Adipose tissue (tissue), 3 donors: Measurements from ENCODE around the gene CPEB1. TPM values are rescaled to one million over a fixed set of nuclear protein-coding genes. Genes with fewer than 3 reads are reported as not detected.
"Not testable (repeated sequence)": the region's sequence is repeated elsewhere in the genome, so short reads cannot be mapped to it uniquely, and the experiment has no call there.

ENCODE experiments used
- H3K27ac ChIP-seq: one replicate; pipeline ENCODE4 v1.5.1; 2013; ENCODE audit warnings: low read depth, low read length
- WGBS, 3 donors: extraction: QIAGEN DNeasy Blood & Tissue Kit; methylation state at CpG; one replicate each; pipeline ENCODE4 v1.1.7; 2013; 5-methylcytosine and 5-hydroxymethylcytosine counted together
- polyA plus RNA-seq, 3 donors: library from polyadenylated mRNA; stranded (reverse); fragments of 200-250 nt; gene quantifications; one replicate each; pipeline ENCODE4 v1.2.3, GENCODE V29; 2013
- donor health status: healthy with polysubstance abuse.
- donor health status: Bipolar disorder and iron deficiency.
- donor health status: healthy.

The CPEB1 gene
- polyA plus RNA-seq, 3 donors, result 0.48 to 8.2 (median 0.49) TPM

DNA sequence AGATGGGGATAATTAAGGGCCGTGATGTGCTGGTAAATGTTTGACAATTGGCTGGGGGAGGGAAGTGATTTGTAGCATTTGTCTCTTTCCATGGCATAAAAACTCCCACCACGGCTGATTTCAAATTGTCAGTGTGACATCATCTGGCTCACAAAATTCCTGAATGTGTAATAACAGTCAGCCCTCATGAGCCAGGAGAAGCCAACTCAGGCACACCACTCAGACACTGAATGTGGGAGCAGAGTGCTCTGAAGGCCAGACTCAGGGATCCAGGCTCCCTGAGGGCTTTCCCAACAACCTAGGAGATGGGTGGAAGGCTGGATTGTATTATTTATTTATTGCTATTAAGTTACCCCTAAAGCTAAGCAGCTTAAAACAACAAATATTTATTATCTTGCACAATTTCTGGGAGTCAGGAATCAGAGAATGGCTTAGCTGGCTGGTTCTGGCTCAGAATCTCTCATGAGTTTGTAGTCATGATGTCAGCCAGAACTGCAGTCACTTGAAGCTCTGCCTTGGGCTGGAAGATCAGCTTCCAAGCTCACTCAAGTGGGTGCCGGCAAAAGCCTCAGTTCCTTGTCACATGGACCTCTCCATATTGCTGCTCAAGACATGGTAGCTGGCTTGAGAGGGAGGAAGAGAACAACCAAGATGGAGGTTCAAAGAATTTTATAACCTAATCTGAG, 6.5 kb upstream of the CPEB1 start:
- no peak overlapping the region for H3K27ac ChIP-seq
- 61 to 72% (median 64%) methylated on average over 3 of the region's 3 CpGs for WGBS, 3 donors

DNA sequence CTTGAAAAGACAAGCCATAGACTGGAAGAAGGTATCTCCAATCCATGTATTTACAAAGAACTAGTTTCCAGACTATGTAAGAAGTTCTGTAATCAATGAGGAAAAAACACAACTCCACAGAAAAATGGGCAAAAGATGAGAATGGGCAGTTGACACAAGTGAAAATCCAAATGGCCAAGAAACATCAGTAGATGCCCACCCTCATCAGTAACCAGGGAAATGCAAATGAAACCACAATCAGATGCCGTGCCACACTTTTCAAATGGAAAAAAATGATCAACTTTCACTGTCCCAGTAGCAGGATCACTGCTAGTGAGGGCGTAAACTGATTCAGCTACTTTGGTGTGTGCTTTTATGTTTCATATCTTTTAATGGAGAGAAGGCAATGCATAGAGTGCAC, 4.5 kb upstream of the CPEB1 start:
- 90 to 94% (median 93%) methylated on average over 2 of the region's 2 CpGs for WGBS, 3 donors
- H3K27ac ChIP-seq, result no peak overlapping the region

DNA sequence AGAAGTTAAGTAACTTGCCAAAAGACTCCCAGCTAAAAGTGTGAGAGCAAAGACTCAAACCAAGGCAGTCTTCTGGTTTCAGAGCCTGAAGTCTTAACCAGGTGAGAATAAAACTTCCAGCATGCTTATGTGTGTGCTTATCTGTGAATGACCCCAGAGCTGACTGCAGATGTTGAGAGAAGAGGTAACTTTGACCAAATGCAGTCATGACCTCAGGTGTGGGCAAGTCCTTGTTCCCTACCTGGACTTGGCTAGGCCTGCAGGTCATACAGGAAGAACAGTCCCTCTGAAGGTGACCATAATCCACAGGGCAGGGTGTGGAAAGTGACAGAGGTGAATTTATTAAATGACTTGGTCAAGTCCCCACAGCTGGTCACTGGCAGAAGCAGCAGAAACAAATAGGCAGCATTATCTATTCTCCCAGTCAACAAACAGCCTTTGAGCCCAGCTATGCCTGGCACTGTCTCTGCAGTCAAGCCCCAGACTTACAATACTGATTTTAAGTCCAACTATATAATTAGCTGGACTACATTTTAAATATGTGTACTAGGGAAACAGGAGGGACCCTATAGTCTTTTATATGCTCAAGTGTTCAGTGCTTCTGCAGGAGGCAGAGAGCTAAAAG, 3.0 kb upstream of the CPEB1 start:
- H3K27ac ChIP-seq, result no peak overlapping the region

DNA sequence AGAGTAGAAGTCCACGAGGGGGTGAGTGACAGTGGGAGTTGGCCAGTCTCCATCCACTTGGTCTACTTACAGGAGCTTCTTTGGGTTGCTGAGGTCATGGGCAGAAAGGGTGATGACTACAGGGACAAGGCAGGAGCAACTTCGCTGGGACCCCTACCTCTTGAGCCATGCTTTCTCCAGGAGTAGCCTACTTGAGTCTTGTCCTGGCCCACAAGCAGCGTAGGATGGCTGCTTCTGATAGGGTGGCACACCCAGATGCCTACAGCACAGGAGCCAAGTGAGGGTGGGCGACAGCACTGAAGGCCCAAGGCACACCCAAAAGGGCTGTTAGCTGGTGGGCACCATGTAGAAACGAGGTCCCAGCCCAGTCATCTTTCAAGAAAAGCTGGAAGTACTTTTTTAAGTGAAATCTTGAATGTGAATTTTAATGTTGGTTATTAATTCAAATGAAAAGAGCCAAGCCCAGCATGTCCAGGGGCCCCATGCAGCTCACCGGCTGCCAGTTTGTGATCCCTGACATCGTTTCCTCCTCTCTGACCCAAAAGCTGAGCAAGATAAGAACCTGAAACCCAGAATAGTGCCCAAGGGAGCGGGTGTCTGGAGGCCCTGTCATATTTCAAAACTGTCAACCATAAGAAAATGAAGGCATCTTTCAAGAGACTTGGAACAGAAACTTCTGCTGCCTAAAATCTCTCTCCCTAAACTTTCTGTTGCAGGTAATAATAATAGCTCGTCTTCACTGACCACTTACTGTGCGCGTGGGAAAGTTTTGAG, 2.2 kb upstream of the CPEB1 start:
- no peak overlapping the region for H3K27ac ChIP-seq
- 69 to 81% (median 72%) methylated on average over 11 of the region's 11 CpGs for WGBS, 3 donors

DNA sequence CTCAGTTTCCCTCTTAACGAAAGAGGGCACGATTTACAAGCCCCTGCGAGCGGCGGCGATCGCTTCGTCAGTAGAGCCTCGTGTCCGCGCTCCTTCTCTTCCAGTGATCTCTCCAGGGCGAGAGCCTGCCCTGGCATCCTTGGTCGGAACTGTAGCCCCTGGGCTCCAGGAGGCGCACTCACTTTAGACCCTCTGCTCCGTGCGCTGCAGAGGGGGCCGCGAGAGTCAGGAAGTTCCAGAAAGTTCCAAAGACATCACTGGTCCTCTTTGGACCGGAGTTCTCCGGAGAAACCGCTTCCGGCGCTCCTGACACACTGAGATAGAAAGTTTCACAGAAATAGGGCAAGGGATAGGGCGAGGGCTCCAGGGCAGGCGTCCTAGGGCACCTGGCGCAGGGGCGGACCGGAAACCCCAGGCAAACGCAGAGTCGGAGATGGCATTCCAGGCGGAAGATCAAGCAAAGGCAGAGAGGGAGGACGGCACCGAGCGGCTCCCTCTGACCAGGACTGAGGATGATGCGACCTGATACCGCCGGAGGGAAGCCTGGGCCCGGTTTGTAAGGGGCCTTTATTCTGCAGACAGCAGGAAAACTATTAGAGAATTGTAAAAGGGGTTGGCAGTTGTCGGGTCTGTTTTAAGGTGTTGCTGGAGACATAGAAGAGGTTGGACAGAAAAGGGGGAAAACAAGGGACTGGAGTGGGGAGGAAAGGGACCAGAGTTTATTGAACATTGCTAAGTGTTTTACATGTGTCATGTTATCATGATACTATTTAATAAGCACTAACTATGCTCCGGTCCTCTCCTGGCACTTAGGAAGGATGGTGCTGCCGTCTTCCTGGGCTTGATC, 1.3 kb upstream of the CPEB1 start:
- H3K27ac ChIP-seq, result no peak overlapping the region
- 19 to 28% (median 21%) methylated on average over 41 of the region's 41 CpGs for WGBS, 3 donors

DNA sequence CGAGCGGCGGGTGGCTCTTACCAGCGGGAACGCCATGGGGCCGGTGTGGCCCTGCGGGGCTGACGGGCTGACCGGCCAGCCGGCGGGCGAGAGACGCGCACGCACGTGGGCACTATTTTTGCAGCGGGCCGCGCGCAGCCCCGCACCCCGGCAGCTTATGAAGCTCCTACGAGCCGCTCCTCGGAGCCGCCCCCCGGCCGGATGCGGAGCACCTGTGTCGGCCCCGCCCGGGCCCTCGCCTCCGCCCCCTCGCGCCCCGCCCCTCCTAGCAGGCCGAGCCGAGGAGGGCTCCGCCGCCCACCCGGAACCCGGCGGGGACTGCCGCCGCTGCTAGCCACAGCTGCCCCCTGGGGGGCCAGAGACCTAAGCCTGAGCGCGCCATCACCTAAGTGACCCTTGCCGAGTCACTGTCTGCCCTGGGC, 683 bp upstream of the CPEB1 start:
- WGBS, 3 donors, result 1 to 2% (median 1%) methylated on average over 39 to 49 of the region's 49 CpGs
- H3K27ac ChIP-seq, result no peak overlapping the region

DNA sequence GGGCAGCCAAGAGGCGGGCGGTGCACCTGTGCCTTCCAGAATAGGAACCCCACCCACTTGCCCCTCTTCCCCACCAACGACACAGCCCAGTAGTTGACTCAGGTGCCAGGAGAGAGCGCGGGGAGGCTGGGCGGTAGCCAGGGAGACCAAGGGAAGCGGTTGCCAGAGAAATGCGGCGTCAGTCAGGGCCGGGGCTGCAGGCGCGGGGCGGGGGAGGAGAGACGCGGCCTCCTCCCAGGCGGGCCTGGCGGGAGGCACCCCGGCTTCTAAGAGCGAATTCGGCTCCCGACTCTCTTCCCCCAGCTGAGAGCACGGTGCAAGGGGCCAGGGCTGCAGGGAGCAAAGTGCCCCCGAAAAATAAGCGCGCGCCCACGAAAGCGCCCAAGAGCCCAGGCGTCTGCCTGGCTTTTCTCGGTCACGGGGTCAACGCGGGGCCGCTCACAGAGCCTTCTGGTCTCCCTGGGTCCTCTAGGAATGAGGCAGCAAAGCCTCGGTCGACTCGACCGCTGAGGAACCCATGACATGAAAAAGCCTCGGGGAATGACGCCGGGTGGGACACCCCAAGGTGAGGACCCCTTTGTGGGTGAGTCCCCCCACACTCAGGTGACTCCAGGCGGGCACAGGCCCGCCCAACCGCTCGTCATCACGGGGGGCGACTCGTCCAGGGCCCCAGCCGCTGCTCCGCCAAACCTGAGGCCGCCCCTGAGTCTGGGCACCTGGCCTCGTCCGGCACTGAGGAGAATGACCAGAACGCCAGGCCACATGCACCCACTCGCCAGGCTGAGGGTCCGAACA, 716 bp downstream of the CPEB1 start:
- H3K27ac ChIP-seq, result no peak overlapping the region
- WGBS, 3 donors, result 13 to 19% (median 14%) methylated on average over 54 to 56 of the region's 56 CpGs

DNA sequence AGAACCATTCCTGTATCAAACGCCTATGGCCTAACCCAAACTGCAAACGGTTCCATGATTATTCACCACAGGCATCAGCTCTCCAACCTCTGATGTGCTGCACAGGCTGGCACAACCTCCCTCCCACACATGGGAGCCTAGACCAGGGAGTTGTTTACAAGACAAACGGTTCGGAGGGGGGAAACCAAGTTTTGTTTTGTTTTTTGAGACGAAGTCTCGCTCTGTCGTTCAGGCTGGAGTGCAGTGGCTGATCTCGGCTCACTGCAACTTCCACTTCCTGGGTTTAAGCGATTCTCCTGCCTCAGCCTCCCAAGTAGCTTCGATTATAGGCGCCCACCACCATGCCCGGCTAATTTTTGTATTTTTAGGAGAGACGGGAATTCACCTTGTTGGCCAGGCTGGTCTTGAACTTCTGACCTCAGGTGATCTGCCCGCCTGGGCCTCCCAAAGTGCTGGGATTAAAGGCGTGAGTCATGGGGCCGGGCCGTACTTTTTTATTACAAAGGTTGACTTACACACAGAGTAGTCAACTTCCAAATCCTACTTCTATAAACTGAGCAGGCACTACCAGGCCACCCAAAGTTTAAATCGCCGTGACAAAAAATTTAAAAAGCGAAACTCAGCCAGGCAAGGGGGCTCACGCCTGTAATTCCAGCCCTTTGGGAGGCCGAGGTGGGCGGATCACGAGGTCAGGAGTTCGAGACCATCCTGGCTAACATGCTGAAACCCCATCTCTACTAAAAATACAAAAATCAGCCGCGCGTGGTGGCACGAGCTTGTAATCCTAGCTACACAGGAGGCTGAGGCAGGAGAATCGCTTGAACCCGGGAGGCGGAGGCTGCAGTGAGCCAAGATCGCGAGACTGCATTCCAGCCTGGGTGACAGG, 2.0 kb downstream of the CPEB1 start:
- not testable (repeated sequence) for H3K27ac ChIP-seq
- WGBS, 3 donors, result 88 to 92% (median 91%) methylated on average over 34 of the region's 34 CpGs

DNA sequence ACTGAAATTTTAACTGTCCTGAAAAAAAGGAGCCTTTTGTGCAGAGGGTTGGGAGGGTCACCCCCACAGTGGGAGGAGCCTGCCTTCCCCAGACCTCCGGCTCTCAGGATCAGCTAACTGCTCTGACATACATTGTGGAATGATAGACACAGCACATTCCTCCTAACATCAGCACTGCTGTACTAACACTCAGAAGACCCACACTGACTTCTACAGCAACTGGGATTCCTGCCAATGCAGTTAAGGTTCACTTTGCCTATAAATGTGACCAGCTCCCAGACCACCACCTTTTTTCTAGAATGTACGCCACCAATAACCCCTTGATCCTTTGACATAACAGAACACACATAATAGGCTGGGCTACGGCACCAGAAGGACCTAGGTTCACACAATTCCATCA, 3.2 kb downstream of the CPEB1 start:
- 61 to 72% (median 65%) methylated on average over 3 of the region's 3 CpGs for WGBS, 3 donors
- no peak overlapping the region for H3K27ac ChIP-seq

DNA sequence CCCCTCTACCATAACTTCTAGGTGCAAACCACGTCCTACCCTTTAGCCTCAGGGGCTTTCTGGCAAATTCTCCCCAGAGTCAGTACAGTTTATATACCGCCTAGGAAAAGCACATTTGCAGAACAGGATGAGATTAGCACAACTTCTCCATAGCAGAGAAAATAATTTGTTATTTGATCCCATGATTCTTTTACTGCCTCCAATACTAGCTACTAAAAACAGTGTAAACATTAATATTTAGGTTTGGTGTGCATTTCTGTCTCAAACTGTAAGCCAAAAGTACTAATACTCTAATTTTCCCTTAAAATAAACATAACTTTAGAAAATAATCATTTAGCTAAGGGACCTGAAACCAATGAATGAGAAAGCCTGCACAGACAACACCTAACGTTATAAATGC, 4.5 kb downstream of the CPEB1 start:
- no peak overlapping the region for H3K27ac ChIP-seq
- 64 to 70% (median 66%) methylated on average over 3 of the region's 3 CpGs for WGBS, 3 donors

DNA sequence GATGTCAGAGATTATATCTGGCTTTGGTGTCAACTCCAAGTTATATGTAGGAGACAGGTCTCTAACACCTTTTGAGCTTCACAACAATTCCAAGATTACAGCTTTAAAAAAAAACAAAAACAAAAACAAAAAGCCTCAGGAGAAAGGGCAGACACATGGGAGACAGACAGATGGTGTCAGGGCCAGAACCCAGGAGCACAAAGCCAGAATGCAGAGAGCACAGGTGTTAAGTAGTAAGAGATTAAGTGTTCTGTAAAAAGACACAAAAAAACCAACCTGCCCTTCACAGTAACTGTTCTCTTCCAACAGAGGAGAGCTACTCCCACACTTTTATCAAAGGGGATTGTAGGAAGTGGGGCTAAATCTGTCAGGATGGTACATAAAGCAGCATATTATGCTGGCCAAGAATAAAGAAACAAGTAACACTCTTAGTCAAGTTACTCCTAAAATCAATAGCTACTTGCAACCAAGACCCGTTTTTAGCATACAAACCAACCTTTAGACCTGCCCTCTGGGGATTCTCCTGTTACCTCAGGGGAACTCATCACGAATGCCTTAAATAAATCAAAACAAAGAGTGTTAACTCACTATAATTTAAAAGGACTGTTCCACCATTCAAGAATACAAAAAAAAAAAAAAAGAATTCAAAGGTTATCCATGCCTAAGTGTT, 5.9 kb downstream of the CPEB1 start:
- WGBS, 3 donors, result 13 to 54% (median 48%) methylated on average over 2 of the region's 2 CpGs
- H3K27ac ChIP-seq, result no peak overlapping the region

DNA sequence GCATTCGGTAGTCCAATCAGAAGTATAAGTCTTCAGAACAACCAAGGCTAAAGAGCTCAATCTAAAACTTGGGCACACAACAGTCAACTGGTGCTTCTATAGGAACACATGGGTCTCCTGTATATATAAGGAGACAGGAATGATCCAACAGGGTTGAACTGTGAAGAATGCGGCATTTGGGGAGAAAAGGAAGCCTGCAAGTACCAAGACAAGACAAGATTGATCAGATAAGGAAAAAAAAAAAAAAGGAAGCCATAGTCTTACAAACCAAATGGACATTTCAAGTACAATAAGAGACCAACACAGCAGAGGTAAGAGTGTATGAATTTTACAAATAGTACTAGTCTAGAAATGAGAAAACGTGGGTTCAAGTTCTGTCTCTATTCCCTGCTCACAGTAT, 6.5 kb downstream of the CPEB1 start:
- no peak overlapping the region for H3K27ac ChIP-seq
- WGBS, 3 donors, result 52 to 75% (median 69%) methylated on average over 3 of the region's 3 CpGs

DNA sequence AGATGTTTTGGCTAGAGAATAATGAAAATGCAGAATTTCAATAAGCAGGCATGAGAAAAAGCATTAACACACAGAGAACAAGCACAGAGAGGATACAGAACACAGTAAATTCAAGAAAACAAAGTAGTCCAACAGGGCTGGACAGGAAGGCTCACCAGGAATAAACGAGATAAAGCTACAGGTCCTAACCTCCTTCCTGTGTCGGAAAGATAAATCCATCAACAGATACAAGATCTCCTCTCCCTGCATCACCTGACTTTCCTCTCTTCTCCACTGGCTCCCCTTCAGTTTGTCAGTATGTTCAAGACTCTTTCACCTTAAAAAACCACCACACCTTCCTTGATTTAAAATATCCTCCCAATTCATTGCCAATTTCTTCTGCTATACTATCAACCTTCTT, 11.4 kb downstream of the CPEB1 start:
- no peak overlapping the region for H3K27ac ChIP-seq
- WGBS, 3 donors, result 34 to 50% (median 44%) methylated on average over 2 of the region's 2 CpGs

DNA sequence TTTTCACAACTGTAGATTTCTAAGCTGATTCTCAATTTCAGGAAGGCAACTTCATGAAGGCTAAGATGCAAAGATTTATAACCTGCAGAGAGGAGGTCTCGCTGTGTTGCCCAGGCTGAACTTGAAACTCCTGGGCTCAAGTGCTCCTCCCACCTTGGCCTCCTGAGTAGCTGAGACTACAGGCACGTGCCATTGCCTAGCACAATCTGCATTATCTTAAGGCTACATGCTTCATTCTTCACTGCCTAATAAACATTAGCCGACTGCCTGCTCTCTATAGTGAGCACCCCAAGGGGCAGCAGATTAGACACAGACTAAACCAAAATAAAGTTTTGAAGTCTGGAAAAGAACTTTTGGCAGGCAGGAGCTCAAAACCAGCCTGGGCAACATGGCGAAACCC, 17.1 kb downstream of the CPEB1 start:
- 69 to 75% (median 71%) methylated on average over 4 of the region's 4 CpGs for WGBS, 3 donors
- H3K27ac ChIP-seq, result no peak overlapping the region

DNA sequence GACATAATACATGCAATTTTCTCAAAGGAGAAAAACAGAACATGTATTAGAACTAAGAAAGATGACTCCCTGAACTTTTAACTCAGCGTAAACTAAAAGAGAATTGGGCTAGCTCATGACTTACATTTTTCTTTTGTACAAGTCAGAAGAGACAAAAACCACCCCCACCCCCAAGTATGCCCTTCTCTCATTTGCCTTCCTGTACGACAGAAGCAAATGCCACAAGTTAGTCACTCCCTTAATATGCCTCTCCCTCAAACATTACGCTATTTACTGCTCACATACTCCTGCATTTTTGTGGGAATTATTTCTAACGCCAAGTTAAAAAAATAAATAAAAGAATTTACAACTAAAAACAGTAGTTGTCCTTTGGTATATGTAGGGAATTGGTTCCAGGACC, 22.0 kb downstream of the CPEB1 start:
- WGBS, 3 donors, result 81 to 84% (median 84%) methylated on average over 4 of the region's 4 CpGs
- no peak overlapping the region for H3K27ac ChIP-seq

DNA sequence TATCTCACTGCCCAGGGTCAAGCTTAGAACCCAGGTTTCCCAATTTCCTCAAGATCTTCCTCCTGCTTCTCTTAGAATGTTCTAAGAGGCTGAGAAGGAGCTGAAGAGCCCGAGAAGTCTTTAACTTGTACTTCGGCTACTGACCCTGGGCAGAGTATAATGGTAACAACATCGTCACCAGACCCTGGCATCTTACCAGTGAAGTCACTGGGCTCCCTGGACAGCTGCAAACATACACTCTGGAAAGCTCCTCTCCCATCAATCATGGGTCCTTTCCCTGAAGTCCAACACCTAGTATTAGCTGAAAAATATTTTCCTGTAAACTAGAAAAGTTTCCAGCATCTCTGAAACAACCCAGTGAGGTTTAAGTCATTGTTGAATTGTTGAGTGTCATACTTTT, 22.7 kb downstream of the CPEB1 start:
- 76 to 88% (median 78%) methylated on average over 3 of the region's 3 CpGs for WGBS, 3 donors
- no peak overlapping the region for H3K27ac ChIP-seq

DNA sequence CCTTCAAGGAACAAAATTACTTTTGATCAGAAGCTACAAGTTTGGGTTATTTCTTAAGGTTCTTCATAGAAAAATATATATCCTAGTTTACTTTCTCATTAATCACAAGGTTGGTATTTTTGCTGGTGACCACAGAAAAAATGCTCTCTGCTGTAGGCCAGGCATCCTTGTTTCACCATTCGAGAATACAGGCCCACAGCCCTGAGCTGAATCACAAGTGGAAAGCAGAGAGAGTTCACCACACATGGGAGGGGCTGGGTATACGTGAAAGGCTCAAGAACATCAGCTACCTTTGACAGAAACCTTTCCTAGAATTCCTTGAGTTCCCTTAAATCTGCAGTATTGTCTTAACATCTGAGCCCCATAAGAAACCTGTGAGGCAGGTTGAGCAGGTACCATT, 23.2 kb downstream of the CPEB1 start:
- 67 to 77% (median 77%) methylated on average over 2 of the region's 2 CpGs for WGBS, 3 donors
- no peak overlapping the region for H3K27ac ChIP-seq
